Globus pallidus (tissue), 1 donor: ENCODE data around the gene CDH6.

Experiments used
- DNase-seq: peaks from one replicate; pipeline ENCODE4 v3.0.0-alpha.2; 2015; ENCODE audit warnings: low spot score

Gene CDH6

GRCh38 chr5:31193591-31194467 lies at the start of gene CDH6:
Gene CDH6, plus strand, starts transcription at chr5:31193686. Its CDS starts 73,788 bp downstream, at chr5:31267474.
- DNase-seq, result peak; percentile 72

DNA sequence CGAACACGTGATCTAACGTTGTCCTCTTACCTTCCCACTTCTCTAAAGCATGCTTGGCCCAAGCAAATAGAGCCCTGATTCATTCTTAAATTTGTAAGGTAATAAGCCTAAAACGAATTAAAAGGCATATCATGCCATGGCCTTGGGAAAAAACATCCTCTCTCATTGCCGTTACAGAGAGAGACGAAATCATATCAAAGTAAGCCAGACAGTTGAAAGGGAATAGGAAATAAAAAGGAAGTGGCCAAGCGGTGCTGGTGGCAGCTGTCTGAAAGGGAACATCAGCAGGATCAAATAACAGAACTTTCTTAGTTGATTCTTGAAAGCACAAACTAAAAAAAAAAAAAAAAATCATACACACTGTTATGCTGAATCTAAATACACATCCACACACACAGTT lies 49.1 kb upstream of the CDH6 start:
- no peak for DNase-seq

DNA sequence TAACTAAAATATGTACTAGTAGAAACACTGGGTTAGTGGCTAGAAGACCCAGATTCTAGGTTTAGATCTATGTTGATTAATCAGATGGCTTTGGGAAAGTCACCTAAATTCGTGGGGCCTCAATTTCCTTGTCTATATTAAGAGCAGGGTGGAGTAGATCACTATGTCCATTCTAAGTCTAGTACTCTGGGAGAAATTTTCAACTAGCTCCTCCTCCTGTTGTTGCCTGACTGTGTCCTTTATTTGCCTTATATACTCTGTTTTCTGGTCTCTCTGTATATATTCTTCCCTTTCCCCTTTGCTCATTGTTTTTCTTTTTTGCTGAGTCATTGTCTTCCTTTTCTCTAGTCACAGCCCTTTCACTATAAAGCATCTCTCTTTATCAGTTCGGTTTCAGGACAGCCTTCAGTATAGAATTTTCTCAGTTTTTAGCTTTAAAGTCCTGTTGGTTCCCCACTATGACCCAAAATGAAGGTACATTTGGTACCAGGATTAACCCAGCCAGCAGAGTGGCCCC lies 44.5 kb upstream of the CDH6 start:
- peak; percentile 14 for DNase-seq

GRCh38 chr5:31153521-31153920 lies 40.0 kb upstream of the CDH6 start:
- no peak for DNase-seq

DNA sequence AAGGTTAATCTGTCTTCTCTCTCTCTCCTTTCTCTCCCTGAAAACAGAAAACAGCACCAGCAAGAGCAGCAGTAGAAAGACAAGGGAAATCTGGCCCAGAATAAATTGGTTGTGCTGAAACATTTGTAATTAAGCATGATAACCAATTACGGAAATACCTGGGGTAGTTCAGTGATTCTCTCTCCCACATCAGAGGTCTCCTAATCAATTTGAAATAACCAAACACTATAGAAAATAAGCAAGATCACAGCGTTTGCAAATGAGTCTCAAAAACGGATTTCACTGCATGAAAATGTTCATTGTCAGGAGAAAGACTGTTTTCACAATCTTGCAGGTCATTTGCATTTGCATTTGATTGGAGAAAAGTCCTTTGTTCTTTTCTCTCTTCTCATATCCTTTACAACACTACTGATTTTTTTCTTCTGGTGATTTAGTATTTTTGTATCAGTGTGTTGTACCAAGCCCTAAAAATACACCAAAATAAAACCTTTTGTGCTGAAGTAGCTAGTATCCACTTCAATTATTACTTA lies 36.8 kb upstream of the CDH6 start:
- peak; percentile 60 for DNase-seq

DNA sequence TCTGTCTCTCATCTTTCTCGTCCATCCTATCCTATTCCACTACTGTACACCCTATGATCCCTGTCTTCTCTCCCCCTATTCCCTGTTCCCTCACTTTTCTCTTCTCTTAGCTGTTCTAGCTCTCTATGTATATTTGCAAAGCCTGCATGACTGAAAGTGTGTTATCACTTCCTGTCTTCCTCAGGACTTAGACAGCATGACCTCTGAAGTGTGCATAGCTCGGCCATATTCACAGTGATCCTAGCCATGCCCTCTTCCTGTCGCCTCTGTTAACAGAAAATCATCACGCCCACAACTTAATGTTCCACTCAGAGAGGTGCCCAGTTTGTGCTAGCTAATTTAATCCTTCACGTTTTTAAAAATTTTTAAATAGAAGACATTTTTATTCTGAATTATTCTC lies 35.8 kb upstream of the CDH6 start:
- DNase-seq, result no peak

GRCh38 chr5:31158686-31159085 lies 34.8 kb upstream of the CDH6 start:
- DNase-seq, result no peak

DNA sequence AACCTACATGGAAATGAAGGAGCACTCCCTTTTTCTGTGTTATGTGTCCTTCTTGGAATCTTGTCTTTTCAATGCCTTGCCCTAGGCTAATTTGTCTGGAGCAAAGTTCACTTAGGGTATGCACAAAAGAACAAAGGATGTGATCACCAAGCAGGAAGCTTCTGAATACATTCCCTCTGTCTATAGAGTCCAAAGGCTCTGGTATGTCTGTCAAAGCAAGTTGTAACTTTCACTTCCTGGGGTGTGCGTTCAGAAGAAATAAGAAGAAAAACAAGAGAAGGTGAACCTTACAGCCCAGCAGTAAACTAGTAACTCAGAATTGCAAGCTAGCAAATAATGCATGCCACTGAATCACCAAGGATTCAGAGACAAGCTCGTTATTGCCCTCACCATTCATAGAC lies 31.7 kb upstream of the CDH6 start:
- no peak for DNase-seq

GRCh38 chr5:31165729-31166128 lies 27.8 kb upstream of the CDH6 start:
- DNase-seq, result no peak

- no peak for DNase-seq
Observed at GRCh38 chr5:31169379-31169778, 24.1 kb upstream of the CDH6 start.

- DNase-seq, result no peak
Observed at GRCh38 chr5:31172881-31173280, 20.6 kb upstream of the CDH6 start.

GRCh38 chr5:31173614-31174013 lies 19.9 kb upstream of the CDH6 start:
- DNase-seq, result no peak

DNA sequence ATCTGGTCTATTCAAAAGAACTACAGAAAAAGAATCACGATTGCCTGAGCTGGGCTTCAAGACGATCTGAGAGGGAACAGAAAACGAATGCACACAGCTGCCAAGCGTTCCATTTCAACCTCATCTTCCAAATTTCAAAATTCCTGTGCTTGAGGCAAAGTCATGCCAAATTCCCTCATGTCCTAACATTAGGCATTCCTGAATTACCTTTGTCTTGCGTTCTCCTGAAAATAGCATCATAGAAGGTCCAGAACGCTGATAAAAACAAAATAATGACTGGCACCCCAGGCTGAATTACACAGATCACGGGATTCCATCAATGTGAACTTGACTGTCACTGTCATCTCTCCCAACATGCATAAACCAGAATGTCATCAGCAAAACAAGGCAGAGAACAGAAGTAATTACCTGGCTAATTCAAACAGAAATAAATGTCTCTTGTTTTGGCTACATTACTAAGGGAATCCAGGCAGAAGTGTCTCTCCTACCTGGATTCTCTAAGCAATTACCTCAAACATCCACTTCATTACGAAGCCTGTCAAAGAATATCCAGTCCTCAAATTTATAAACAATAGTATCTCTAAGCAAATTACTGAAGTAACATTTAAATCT lies 12.0 kb upstream of the CDH6 start:
- DNase-seq, result no peak

DNA sequence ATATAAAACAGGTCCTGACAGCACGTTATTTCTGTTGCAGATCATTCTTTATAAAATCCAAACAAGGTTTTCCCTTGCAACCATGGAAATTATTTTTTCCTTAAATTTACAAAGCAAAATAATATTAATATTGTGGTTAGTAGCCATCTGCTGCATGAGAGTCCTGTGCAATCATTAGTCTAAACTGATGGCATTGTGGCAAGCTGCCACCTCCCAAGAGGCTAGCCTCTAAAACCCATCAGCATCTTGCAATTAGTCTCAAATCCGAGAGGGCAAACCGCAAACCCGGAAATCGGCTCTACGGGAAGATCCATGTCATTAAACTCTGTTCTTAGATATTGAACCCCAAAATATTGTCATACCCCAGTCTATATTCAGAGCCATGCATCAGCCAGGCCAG lies 11.3 kb upstream of the CDH6 start:
- DNase-seq, result no peak

DNA sequence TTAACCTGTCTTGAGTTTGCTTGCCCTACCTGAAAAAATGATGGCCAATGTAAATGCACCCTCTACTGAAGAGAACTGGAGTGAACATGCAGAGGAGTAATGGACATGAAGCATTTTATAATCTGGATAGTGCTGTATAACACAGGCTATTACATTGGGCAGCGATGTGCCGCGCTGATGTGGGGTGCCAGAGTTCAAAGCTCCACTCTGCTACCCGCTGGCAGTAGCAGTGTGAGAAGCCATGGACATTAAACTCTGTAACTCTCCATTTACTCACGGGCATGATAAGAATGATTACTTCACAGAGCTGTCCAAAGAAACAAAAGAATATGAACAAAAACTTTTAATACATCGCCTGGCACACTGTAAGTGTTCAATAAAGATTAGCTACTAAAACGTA lies 7.5 kb upstream of the CDH6 start:
- DNase-seq, result no peak

GRCh38 chr5:31186672-31187267 lies 6.7 kb upstream of the CDH6 start:
- peak; percentile 51 for DNase-seq

DNA sequence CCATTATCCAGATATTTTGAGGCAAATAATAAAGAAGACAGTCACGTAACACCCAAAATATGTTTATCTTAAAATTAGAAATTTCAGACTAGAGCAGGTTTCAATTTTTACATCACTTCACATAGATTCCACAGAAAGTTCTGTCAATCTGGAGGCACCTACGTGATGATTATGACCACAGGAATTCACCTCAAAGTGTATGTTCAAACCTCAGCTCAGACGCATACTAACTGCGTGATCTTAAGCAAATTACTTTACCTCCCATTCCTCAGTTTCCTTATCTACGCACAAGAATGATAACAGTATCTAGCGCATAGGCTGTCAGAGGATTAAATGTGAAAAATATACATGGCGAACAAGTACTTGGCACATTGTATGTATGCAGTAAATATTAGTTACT lies 5.9 kb upstream of the CDH6 start:
- no peak for DNase-seq

- DNase-seq, result no peak
Observed at GRCh38 chr5:31192442-31192841, 1.0 kb upstream of the CDH6 start.

DNA sequence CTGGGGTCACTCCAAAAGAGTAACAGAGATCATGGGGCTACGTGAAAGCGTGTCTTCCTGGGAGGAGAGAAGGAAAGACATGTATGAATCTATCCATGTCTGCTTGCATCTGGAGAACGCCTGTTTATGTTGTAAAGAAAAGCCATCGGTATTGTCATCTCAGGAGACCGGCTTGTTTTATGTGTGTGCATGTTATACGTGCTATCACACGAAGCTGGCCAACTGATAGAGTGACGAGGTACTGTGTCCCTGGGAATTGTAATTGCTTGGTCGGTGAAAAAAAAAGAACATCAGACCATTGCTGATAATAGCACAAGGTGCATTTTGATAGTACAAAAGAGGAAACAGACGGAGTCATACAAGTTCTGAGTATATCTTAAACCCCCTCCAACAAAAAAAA lies 370 bp upstream of the CDH6 start:
- no peak for DNase-seq

- no peak for DNase-seq
Observed at GRCh38 chr5:31194468-31194813, 955 bp downstream of the CDH6 start.

DNA sequence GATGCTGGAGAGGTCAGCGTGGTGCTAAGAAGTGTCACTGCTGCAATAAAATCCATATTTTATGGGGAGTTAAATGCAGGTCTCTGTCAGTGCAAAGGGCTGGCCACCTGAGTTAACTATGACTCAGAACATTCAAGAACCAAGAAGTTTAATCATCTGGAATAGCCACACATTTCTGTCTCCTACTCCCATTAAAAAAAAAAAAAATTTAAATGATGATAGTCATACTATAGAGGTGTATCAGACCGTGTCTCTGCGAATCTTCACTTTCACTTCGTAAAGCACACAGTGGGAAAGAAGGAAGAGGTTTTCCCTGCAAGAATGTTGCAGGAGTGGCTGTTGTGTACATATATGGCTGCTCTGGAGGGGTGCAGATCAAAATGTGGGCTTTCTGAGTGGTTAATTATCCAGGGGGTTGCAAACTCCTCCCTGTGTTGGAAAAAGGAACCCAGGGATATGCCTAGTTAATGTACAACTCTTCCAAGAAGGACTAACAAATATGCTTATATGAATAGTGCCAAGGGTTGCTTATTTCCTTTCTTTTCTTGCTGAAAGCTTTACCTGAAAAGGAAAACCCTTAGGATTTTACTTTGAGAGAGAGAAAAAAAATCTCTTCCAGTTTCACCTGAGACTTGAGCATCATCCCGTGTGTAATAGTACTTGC lies 1.5 kb downstream of the CDH6 start:
- DNase-seq, result no peak

DNA sequence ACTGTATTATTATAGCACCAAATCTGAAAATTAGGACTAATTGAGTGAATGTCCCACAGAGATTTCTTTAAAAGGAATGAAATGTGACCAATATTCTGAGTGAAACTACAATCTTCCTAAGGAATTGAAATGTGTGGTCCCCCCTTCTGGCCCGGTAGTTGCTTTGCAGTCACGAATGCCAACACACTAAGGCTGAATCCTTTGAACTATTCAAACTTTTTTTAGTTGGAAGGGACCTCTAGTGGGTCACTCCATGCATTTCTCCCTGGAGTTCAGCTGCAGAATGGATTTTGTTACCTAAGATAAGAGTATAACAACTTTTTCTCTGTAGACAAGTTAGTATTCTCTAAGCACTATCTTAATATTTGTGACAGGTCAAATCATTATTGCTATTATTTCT lies 2.8 kb downstream of the CDH6 start:
- no peak for DNase-seq
